ENCODE results near the gene PTPN2.
"Not testable (repeated sequence)": the region's sequence is repeated elsewhere in the genome, so short reads cannot be mapped to it uniquely, and the experiment has no call there.

The PTPN2 gene

DNA sequence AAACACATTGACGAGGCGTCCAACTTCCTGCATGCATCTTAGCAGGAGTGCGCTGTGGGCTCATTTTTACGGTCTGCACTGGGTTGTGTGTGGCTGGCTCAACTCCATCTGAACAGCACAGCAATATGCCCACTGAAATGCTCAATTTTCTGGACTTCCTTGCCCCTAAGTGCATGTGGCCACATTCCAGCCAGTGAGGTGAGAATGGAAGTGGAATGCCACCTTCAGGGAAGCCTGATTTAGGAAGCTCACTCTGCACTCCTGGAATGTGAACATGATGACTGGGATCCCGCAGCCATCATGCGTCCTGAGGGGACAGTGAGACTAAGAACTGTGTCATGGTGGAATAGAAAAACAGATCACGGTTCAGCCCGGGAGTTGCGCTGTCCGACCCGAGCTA is 105.0 kb downstream of the PTPN2 start:
- Histone ChIP-seq H3K9me3 (ENCODE audit: control insufficient read depth, low read length) (no peaks in the 10 kb centered on the region), H3K4me3 (ENCODE audit: insufficient read depth, low read depth, low read length, poor library complexity, severe bottlenecking) (no peak overlapping the region), H3K36me3 (ENCODE audit: control insufficient read depth, insufficient read depth, low read length) (no peaks in the 10 kb centered on the region), H3K4me1 (ENCODE audit: control insufficient read depth, insufficient read depth, low read length, poor library complexity, severe bottlenecking) (no peaks in the 10 kb centered on the region), H3K27ac (ENCODE audit: insufficient read depth, low read length, poor library complexity, severe bottlenecking) (no peak overlapping the region), H3K27me3 (replicated peaks; ENCODE audit: control insufficient read depth, insufficient read depth, low read length, poor library complexity, severe bottlenecking) (no peaks in the 10 kb centered on the region)
- no peak for DNase-seq

DNA sequence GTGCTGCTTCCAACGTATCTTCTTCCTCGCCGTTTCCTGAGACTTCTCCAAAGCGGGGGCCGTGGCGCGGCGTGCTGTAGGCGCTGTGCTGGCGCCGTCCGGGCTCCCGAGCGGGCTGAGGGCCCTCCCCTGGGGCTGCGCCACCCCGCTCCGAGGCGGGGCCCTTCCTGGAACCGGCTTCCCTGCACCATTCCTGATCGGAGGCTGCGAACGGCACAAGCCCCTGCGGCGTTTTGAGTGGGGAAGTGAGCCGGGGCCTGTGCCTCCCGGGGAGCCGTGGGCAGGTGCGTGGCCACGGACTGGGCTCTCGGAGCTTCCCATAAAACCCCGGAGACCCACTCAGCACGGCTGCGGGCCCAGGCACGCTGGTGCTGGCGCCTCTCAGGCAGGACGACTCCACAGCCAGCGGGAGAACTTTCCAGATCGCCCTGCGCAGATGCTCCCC is 106.5 kb downstream of the PTPN2 start:
- no peak overlapping the region for H3K4me3 ChIP-seq (ENCODE audit: insufficient read depth, low read depth, low read length, poor library complexity, severe bottlenecking)
- H3K4me1 ChIP-seq (ENCODE audit: control insufficient read depth, insufficient read depth, low read length, poor library complexity, severe bottlenecking), result no peaks in the 10 kb centered on the region
- DNase-seq, result no peak
- H3K36me3 ChIP-seq (ENCODE audit: control insufficient read depth, insufficient read depth, low read length), result no peaks in the 10 kb centered on the region
- H3K9me3 ChIP-seq (ENCODE audit: control insufficient read depth, low read length), result no peaks in the 10 kb centered on the region
- H3K27me3 ChIP-seq (replicated peaks; ENCODE audit: control insufficient read depth, insufficient read depth, low read length, poor library complexity, severe bottlenecking), result no peaks in the 10 kb centered on the region
- no peak overlapping the region for H3K27ac ChIP-seq (ENCODE audit: insufficient read depth, low read length, poor library complexity, severe bottlenecking)

DNA sequence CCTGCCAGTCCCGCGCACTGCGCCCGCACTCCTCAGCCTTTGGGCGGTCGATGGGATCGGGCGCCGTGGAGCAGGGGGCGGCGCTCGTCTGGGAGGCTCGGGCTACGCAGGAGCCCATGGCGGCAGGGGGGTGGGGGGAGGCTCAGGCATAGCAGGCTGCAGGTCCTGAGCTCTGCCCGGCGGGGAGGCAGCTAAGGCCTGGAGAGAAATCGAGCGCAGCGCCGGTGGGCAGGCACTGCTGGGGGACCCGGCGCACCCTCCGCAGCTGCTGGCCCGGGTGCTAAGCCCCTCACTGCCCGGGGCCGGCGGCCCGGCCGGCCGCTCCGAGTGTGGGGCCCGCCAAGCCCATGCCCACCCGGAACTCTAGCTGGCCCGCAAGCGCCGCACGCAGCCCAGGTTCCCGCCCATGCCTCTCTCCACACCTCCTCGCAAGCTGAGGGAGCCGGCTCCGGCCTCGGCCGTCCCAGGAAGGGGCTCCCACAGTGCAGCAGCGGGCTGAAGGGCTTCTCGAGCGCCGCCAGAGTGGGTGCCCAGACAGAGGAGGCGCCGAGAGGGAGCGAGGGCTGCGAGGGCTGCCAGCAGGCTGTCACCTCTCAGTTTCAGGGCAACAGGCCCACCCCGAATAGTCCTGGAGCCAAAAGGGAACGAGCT is 107.1 kb downstream of the PTPN2 start:
- H3K36me3 ChIP-seq (ENCODE audit: control insufficient read depth, insufficient read depth, low read length), result no peaks in the 10 kb centered on the region
- H3K9me3 ChIP-seq (ENCODE audit: control insufficient read depth, low read length), result no peaks in the 10 kb centered on the region
- no peaks in the 10 kb centered on the region for H3K4me1 ChIP-seq (ENCODE audit: control insufficient read depth, insufficient read depth, low read length, poor library complexity, severe bottlenecking)
- H3K4me3 ChIP-seq (ENCODE audit: insufficient read depth, low read depth, low read length, poor library complexity, severe bottlenecking), result no peak overlapping the region
- no peak overlapping the region for H3K27ac ChIP-seq (ENCODE audit: insufficient read depth, low read length, poor library complexity, severe bottlenecking)
- no peak for DNase-seq
- H3K27me3 ChIP-seq (replicated peaks; ENCODE audit: control insufficient read depth, insufficient read depth, low read length, poor library complexity, severe bottlenecking), result no peaks in the 10 kb centered on the region

DNA sequence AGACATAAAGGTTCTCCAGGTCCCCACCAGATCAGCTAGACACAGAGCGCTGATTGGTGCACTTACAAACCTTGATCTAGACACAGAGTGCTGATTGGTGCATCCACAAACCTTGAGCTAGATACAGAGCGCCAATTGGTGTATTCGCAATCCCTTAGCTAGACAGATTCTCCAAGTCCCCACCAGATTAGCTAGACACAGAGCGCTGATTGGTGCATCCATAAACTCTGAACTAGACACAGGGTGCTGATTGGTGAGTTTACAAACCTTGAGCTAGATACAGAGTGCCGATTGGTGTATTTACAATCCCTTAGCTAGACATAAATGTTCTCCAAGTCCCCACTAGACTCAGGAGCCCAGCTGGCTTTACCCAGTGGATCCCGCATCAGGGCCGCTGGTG is 107.6 kb downstream of the PTPN2 start:
- DNase-seq, result not testable (repeated sequence)

DNA sequence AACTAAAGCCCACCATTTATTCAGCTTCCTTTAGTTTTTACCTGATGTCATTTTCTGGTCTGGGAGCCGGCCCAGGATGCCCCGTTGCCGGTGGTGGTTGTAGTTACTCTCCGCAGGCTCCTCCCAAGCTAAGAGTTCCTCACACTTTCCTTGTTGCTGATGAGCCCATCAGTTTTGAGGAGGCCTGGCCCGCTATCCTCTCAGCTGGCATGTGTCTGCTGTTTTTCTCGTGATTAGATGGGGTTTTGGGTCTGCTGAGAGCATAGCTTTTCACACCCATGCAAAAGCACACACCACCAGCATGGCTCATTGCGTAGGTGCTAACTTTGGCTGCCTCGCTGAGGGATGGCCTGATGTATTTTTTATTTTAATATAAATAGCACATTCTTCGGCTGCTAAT is 109.1 kb downstream of the PTPN2 start:
- Histone ChIP-seq H3K4me1 (ENCODE audit: control insufficient read depth, insufficient read depth, low read length, poor library complexity, severe bottlenecking) (no peaks in the 10 kb centered on the region), H3K27ac (ENCODE audit: insufficient read depth, low read length, poor library complexity, severe bottlenecking) (no peak overlapping the region), H3K27me3 (replicated peaks; ENCODE audit: control insufficient read depth, insufficient read depth, low read length, poor library complexity, severe bottlenecking) (no peaks in the 10 kb centered on the region), H3K9me3 (ENCODE audit: control insufficient read depth, low read length) (no peaks in the 10 kb centered on the region), H3K36me3 (ENCODE audit: control insufficient read depth, insufficient read depth, low read length) (no peaks in the 10 kb centered on the region), H3K4me3 (ENCODE audit: insufficient read depth, low read depth, low read length, poor library complexity, severe bottlenecking) (peak overlapping the region; percentile 35)
- no peak for DNase-seq

More for the DNA sequence above, 107.6 kb downstream of the PTPN2 start:
- H3K36me3 ChIP-seq (ENCODE audit: control insufficient read depth, insufficient read depth, low read length); H3K27ac ChIP-seq (ENCODE audit: insufficient read depth, low read length, poor library complexity, severe bottlenecking); H3K9me3 ChIP-seq (ENCODE audit: control insufficient read depth, low read length); H3K4me1 ChIP-seq (ENCODE audit: control insufficient read depth, insufficient read depth, low read length, poor library complexity, severe bottlenecking); H3K27me3 ChIP-seq (replicated peaks; ENCODE audit: control insufficient read depth, insufficient read depth, low read length, poor library complexity, severe bottlenecking); H3K4me3 ChIP-seq (ENCODE audit: insufficient read depth, low read depth, low read length, poor library complexity, severe bottlenecking): not testable (repeated sequence)

DNA sequence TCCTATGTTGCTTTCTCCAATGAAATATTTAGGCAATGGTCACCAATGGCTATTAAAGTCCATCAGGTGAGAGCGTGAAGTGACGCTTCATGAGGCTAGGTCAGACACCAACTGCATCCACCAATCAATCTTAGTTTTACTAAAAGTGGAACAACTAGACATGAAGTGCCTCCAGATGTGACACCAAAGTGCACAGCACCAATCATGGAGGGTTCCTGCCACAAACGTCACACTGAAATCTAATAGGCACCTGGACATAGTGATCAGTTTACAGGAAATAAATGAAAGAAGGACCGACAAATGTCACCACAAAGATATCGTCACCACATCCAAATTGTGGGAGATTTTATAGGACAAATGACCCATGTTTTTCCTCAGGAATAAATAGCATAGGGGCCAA is 110.7 kb downstream of the PTPN2 start:
- Histone ChIP-seq H3K9me3 (ENCODE audit: control insufficient read depth, low read length) (no peaks in the 10 kb centered on the region), H3K36me3 (ENCODE audit: control insufficient read depth, insufficient read depth, low read length) (no peaks in the 10 kb centered on the region), H3K4me3 (ENCODE audit: insufficient read depth, low read depth, low read length, poor library complexity, severe bottlenecking) (no peak overlapping the region), H3K27me3 (replicated peaks; ENCODE audit: control insufficient read depth, insufficient read depth, low read length, poor library complexity, severe bottlenecking) (no peaks in the 10 kb centered on the region), H3K27ac (ENCODE audit: insufficient read depth, low read length, poor library complexity, severe bottlenecking) (no peak overlapping the region), H3K4me1 (ENCODE audit: control insufficient read depth, insufficient read depth, low read length, poor library complexity, severe bottlenecking) (no peaks in the 10 kb centered on the region)
- DNase-seq, result no peak

DNA sequence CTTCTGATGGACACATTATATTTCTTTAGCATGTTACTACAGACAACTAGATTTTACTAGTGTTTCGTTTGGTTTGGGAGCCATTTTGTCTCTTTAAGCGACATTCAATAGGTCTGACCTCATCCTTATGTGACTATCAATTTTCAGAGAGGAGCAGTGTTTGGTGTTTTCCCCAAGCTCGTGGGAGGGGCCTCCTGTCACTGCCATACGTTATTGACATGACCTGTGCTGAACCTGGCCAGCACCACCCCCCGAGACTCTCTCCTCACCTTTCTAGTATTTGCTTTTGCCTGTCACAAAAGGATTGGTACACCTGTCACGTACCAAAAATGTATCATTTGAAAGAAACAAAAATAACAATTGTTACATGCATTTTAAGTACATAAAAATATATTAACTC is 111.9 kb downstream of the PTPN2 start:
- H3K36me3 ChIP-seq (ENCODE audit: control insufficient read depth, insufficient read depth, low read length), result no peaks in the 10 kb centered on the region
- DNase-seq, result no peak
- no peak overlapping the region for H3K4me3 ChIP-seq (ENCODE audit: insufficient read depth, low read depth, low read length, poor library complexity, severe bottlenecking)
- no peak overlapping the region for H3K27ac ChIP-seq (ENCODE audit: insufficient read depth, low read length, poor library complexity, severe bottlenecking)
- no peaks in the 10 kb centered on the region for H3K4me1 ChIP-seq (ENCODE audit: control insufficient read depth, insufficient read depth, low read length, poor library complexity, severe bottlenecking)
- no peaks in the 10 kb centered on the region for H3K9me3 ChIP-seq (ENCODE audit: control insufficient read depth, low read length)
- H3K27me3 ChIP-seq (replicated peaks; ENCODE audit: control insufficient read depth, insufficient read depth, low read length, poor library complexity, severe bottlenecking), result no peaks in the 10 kb centered on the region

DNA sequence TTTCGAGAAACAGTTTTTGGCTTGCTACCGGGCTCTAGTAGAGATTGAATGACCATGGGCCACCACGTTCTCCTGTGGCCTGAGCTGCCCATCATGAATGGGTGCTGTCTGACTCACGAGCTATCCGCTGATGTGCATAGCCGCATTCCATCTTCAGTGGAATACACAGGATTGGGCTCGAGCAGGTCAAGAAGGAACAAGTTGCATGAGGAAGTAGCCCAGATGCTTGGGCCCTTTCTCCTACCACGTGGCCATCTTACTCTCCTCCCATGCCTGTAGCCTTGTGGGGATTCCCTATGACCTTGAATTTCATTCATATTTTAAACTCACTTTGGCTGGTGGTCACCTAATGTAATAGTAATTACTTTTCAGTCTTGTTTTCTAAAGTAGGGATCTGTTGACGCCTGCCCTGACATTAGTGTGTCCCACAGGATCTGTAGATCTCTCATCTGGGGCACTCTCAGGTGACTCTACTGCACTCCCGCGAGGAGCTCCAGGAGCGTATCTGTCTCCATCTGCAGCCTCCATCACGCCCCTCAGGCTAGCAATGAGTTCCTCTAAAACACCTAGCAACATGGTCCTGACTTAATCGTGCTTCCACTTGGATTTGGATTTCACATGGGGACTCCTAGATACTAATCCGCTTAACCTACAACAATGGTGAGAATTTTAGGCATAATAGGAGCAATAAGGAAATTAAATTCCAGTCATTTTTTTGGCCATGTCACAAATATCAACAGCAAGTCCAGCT is 113.4 kb downstream of the PTPN2 start:
- no peaks in the 10 kb centered on the region for H3K36me3 ChIP-seq (ENCODE audit: control insufficient read depth, insufficient read depth, low read length)
- H3K27ac ChIP-seq (ENCODE audit: insufficient read depth, low read length, poor library complexity, severe bottlenecking), result no peak overlapping the region
- no peaks in the 10 kb centered on the region for H3K27me3 ChIP-seq (replicated peaks; ENCODE audit: control insufficient read depth, insufficient read depth, low read length, poor library complexity, severe bottlenecking)
- H3K9me3 ChIP-seq (ENCODE audit: control insufficient read depth, low read length), result no peaks in the 10 kb centered on the region
- H3K4me1 ChIP-seq (ENCODE audit: control insufficient read depth, insufficient read depth, low read length, poor library complexity, severe bottlenecking), result no peaks in the 10 kb centered on the region
- H3K4me3 ChIP-seq (ENCODE audit: insufficient read depth, low read depth, low read length, poor library complexity, severe bottlenecking), result no peak overlapping the region
- DNase-seq, result no peak

DNA sequence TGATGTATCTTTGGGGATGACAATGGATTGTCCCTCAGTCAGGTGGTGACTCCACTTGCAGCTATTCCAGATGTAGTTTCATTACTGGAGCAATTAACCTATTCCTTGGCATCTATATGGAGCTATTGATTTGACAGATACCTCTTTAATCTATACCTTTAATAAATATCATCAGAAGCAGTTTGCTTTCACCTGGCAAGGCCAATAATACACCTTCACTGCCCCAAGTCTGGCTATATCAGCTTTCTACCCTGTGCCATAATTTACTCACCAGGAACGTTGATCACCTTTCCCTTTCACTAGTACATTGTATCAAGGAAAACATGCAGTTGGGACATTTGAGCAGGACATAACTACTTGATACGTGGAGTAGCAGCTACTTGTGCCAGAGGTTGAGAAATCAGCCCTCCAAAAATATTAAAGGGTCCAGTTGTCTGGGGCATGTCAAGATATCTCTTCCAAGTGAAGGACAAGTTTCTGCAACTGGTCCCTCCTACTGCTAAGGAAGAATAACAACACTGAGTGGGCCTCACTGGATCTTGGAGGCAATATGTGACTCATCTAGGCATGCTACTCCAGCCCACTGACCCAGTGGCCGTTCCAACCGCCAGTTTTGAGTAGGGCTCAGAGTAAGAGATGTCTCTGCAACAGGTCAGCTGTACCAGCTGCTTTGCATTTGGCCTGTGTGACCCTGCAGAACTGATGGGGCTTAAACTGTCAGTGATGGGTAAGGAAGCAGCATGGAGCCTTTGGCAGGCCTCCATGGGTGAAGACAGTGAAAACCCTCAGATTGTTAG is 114.2 kb downstream of the PTPN2 start:
- Histone ChIP-seq H3K36me3 (ENCODE audit: control insufficient read depth, insufficient read depth, low read length) (no peaks in the 10 kb centered on the region), H3K27me3 (replicated peaks; ENCODE audit: control insufficient read depth, insufficient read depth, low read length, poor library complexity, severe bottlenecking) (no peaks in the 10 kb centered on the region), H3K4me3 (ENCODE audit: insufficient read depth, low read depth, low read length, poor library complexity, severe bottlenecking) (no peak overlapping the region), H3K4me1 (ENCODE audit: control insufficient read depth, insufficient read depth, low read length, poor library complexity, severe bottlenecking) (no peaks in the 10 kb centered on the region), H3K27ac (ENCODE audit: insufficient read depth, low read length, poor library complexity, severe bottlenecking) (no peak overlapping the region), H3K9me3 (ENCODE audit: control insufficient read depth, low read length) (no peaks in the 10 kb centered on the region)
- no peak for DNase-seq

DNA sequence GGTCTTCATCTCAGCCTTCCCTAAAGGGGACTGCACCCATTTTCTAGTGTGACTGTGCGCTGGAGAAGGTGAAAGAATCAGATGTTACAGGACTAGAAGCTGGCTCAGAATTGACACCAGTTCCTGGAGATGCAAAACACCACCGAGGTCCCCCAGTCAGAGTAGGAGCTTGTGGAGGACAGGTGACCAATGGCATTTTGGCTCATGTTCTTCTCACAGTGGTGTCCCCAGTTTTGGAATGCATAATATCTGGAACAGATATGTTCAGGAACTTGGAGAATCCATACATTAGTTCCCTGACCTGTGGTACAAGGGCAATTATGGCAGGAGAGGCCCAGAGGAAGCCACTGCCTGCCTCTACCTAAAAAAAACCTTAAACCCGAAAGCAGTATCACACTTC is 114.9 kb downstream of the PTPN2 start:
- no peaks in the 10 kb centered on the region for H3K36me3 ChIP-seq (ENCODE audit: control insufficient read depth, insufficient read depth, low read length)
- H3K4me1 ChIP-seq (ENCODE audit: control insufficient read depth, insufficient read depth, low read length, poor library complexity, severe bottlenecking), result no peaks in the 10 kb centered on the region
- DNase-seq, result no peak
- H3K4me3 ChIP-seq (ENCODE audit: insufficient read depth, low read depth, low read length, poor library complexity, severe bottlenecking), result no peak overlapping the region
- H3K27ac ChIP-seq (ENCODE audit: insufficient read depth, low read length, poor library complexity, severe bottlenecking), result no peak overlapping the region
- no peaks in the 10 kb centered on the region for H3K9me3 ChIP-seq (ENCODE audit: control insufficient read depth, low read length)
- no peaks in the 10 kb centered on the region for H3K27me3 ChIP-seq (replicated peaks; ENCODE audit: control insufficient read depth, insufficient read depth, low read length, poor library complexity, severe bottlenecking)

Data from effector memory CD4-positive, alpha-beta T cell (primary cell).